HG02970 (cell line): Measurements from ENCODE around the gene WDR6.

Experiments
- ATAC-seq: cut with Tn5 transposase; IDR thresholded peaks from one replicate; pipeline ENCODE4 v1.9.1; 2021; ENCODE audit warnings: mild to moderate bottlenecking, moderate library complexity, moderate number of reproducible peaks; ENCODE audit not compliant: unreplicated experiment, low FRiP score

The WDR6 gene, protein sequence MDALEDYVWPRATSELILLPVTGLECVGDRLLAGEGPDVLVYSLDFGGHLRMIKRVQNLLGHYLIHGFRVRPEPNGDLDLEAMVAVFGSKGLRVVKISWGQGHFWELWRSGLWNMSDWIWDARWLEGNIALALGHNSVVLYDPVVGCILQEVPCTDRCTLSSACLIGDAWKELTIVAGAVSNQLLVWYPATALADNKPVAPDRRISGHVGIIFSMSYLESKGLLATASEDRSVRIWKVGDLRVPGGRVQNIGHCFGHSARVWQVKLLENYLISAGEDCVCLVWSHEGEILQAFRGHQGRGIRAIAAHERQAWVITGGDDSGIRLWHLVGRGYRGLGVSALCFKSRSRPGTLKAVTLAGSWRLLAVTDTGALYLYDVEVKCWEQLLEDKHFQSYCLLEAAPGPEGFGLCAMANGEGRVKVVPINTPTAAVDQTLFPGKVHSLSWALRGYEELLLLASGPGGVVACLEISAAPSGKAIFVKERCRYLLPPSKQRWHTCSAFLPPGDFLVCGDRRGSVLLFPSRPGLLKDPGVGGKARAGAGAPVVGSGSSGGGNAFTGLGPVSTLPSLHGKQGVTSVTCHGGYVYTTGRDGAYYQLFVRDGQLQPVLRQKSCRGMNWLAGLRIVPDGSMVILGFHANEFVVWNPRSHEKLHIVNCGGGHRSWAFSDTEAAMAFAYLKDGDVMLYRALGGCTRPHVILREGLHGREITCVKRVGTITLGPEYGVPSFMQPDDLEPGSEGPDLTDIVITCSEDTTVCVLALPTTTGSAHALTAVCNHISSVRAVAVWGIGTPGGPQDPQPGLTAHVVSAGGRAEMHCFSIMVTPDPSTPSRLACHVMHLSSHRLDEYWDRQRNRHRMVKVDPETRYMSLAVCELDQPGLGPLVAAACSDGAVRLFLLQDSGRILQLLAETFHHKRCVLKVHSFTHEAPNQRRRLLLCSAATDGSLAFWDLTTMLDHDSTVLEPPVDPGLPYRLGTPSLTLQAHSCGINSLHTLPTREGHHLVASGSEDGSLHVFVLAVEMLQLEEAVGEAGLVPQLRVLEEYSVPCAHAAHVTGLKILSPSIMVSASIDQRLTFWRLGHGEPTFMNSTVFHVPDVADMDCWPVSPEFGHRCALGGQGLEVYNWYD

DNA sequence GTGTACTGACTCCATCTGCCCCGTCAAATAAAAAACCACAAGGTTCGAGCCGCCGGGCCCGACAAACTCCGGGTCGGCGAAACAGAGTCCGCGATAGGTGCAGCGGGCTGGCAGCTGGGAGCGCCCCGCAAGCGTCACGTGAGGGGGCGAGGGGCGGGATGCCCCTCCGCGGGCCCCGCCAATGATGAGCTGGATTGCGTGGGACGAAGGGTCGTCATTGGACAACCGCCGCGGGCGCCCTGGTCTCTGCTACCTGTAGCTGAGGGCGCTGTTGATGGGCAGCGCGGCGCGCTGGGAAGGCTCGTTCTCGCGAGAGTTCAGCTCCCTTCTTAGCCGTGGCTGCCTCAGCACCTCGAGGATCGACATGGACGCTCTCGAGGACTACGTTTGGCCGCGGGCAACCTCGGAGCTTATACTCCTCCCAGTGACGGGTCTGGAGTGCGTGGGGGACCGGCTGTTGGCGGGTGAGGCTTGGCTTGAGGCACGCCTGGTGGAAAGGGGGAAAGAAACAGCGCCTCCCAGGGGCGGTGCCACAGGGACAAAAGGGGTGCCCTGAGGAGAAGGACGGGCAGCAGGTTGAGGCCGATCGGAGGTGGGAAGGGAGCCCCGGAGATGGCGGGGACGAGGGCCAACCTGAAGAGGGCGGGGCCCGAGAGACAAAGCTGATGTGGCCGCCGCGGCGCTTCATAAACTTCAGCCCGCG lies at the start of gene WDR6:
Gene WDR6, plus strand, starts transcription at position 324 of the 703 bp plus-strand sequence. Its CDS starts 41 bp downstream, at position 365.
- ATAC-seq, result peak; percentile 90

DNA sequence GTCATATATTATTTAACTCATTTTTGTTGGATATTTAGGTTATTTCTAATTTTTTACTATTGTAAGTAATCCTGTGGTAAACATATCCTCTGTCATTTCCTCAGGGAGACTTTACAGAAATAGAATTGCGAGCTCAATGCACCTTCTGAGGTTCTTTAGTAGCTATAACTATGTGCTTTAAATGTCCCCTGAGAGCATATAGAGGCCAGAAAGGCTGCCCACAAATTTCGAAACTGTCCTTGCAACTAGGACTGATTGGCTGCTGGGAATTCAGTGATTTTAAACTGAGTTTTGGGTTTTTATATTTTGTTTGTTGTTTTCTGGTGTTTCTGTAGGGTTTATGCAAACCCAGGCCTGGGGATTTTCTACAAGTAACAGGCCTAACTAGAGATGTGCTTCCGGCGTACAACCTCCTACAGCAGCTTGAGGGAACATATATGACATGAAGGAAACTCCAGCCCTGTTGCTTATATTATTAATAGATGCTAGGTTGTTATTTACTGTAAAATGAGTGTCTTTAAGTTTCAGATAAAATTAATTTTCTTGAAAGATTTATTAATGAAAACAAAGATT lies 46.3 kb upstream of the WDR6 start:
- ATAC-seq, result no peak

DNA sequence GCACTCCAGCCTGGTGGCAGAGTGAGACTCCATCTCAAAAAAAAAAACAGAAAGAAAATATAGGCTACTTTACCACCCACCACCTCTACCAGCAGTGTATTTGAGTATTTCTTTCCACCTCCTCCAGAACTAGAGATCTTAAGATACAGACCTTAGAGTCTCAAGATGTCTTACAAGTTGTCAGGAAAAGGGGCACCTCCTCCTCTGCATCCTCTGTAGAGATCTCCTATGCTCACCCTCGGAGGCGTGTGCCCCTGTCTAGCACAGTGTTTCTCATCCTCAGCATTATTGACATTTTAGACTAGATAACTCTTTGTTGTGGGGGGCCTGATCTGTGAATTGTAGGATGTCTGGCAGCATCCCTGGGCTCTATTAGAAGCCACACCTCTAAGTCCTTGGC lies 44.9 kb upstream of the WDR6 start:
- ATAC-seq, result no peak

DNA sequence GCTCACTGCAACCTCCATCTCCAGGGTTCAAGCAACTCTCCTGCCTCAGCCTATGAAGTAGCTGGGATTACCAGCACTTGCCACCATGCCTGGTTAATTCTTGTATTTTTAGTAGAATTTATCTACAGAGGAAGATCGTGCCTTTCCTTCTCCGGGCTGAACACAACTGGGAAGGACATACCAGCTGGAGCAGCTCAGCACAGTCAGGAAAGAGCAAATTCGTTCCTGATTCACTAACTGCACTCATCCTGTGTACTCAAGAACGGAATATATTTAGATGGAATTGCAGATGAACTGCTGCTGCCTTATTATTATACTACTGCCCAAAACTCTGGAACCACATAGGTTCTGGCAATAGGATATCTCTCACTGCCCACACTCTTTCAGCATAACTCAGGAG lies 44.3 kb upstream of the WDR6 start:
- ATAC-seq, result no peak

DNA sequence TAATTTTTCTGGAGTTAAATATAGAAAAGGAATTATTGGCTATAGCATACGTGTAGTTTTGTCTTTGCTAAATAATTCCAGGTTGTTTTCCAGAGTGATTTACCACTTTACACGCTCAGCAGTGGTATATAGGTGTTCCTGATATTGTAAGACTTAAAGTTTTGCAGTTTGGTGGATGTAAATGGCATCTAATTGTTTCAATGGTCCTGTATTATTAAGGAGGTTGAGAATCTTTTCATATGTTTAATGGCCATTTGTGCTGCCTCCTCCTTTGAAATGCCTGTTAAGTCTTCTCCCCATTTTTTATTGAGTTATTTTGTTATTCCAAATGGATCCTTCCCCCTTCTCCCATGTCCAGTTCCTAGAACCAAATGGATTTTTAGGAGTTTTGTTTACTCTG lies 43.6 kb upstream of the WDR6 start:
- ATAC-seq, result no peak

DNA sequence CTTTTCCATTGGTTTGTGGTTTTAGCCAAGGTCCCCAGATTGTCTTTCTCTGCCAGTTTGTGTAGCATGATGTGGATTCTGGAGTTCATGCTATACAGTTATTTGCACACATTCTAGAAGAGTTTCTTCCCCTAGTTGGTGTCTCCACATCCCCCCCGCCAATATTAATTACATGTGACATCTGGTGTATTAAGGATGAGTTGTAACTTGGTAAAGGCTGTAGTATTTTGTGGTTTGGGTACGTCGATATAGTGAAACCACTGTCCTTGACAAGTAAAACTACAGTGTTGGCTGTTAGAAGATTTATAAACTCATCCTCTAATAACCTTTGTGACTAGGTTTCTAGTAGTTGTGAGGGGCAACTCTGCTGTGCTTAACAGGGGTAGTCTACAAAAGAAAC lies 40.8 kb upstream of the WDR6 start:
- ATAC-seq, result no peak

DNA sequence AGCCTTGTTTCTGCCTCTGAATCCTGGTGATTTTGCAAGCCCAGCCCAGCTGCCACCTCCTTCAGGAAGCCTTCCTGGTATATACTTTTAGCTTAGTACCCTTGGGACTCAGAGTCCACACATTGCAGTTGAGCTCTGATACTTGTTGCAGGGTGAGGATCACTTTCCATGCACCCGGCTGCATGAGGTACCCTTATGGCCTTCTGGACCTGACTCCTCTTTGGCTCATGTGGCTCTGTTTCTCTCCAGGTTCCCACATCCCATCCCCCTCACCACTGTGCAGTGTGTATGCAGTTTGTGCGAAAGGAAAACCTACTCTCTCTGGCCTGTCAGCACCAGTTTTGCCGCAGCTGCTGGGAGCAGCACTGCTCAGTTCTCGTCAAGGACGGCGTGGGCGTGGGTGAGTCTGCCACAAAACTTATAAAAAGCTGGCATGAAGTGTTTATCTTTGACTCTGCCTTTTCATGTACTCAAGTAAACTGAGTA lies 40.3 kb upstream of the WDR6 start:
- no peak for ATAC-seq

DNA sequence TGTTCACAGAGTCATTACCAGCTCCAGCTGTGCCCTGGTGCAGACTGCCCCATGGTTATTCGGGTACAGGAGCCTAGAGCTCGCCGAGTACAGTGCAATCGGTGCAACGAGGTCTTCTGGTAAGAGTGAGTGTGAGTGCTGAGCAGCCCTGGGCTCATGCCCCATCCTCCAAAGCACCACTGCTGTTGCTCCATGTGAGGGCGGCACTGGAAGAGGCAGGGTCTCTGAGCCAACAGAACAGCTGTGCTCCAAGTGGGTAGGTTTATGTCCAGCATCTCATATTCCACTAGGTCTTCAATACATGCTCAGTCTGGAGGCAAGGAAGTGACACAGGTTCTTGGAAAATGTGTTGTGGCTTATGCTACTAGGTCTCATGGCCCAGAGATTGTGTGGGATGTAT lies 36.6 kb upstream of the WDR6 start:
- ATAC-seq, result no peak

DNA sequence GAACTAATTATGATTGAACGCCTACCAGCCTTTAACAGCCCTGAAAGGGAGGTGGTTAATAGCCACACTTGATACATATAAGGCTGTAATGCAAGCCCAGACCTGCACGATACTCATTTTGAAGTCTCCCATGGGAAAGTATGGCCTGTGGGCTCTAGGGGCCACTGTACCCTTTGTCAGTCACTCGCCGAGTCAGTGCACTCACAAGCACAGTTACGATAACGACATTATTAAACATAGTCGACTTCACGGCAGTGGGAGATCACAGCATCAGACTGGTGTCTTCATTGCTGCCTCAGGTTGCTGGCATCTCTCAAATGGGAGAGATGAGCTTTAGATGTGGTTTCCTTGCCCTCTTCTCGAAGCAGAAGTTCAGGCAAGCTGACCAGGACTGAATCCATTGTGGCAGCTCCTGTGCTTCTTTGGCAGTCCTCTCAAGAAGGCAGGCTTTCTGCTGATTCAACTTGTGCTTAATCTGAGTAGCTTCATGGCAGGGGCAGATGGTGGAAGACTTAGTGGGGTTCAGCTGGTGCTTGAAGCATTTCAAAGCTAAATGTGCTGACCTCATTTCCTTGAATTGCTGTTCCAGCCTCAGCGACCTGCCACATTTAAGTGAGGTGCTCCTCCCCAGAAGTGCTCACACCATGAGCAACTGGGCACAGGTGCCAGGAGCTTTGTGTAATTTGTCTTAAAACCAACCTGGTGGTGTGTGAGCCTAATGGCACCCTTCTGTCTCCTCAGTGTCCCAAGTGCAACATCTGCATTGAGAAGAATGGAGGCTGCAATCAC lies 32.9 kb upstream of the WDR6 start:
- no peak for ATAC-seq

DNA sequence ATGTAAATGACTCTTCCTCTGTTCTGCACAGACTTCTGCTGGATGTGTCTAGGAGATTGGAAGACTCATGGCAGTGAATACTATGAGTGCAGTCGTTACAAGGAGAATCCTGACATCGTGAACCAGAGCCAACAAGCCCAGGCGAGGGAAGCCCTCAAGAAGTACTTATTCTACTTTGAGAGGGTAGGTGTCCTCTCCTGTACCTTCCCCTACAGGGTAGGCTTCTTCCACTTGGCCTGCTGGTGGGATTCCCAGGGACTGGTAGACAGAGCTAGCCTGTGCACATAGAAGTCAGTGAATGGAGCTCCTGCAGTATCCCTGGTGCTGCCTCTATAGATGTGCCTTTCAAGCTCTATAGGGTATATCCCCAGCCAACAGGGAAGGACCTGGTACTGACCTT lies 27.7 kb upstream of the WDR6 start:
- ATAC-seq, result no peak

DNA sequence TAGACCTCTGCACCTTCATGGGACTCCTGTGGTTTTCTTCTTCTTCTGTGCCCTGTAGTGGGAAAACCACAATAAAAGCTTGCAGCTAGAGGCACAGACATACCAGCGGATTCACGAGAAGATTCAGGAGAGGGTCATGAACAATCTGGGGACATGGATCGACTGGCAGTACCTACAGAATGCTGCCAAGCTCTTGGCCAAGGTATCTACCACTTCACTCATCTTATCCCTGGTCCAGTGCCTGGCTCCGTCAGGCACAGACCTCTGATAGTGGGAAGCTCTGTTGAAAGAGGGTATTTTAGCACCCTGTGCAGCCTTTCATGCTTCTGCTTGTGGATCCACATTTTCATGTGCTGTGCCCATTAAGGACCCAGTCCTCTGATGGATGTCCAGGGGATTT lies 26.9 kb upstream of the WDR6 start:
- no peak for ATAC-seq

DNA sequence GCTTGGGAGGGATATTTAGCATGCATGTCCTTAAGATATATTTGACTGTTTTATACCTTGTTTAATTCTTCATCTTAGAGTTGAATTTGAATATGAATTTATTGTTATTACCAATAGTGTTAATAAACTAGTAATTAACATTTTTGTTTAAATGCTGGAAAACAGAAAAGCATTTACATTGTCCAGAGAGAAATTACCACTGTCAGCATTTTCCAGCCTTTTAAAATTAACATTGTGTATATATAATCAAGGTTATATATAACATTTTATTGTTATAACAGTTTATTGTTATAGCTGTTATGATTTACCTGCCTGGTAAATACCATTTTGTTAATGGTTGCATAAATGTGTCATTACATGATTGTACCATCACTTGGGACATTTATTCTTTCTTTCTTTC lies 25.2 kb upstream of the WDR6 start:
- no peak for ATAC-seq

DNA sequence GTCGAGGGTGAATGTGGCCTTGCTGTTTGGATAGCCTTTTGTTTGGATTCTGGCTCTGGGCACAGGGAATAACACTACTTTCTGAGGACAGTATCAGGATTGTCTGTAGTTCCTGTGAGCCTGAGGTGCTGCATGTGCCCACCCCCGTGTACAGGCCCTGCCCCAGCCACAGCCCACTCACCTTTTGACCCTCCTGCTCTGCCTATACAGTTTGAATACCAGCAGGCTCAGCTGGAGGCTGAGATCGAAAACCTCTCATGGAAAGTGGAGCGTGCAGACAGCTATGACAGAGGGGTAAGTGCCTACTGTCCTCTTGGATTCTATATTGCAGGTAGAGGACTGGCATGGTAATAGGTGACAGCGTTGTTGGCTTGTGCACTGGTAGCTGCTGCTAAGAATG lies 24.5 kb upstream of the WDR6 start:
- no peak for ATAC-seq

DNA sequence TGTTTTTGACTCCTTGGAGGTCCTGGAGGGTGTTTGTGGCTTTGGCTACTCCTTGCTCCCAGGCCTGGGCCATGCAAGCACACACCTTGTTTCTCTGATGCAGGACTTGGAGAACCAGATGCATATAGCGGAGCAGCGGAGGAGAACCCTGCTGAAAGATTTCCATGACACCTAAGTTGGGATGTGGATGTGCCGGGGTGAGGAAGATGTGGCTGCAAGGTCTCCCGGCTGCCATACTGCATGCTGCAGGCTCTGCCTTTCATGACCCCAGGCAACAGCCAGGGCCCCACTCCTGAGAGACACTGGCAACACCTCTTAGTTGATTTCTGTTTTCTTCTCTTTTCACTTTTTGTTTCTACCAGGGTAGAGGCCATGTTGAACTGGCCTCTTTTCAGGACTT lies 24.1 kb upstream of the WDR6 start:
- no peak for ATAC-seq

DNA sequence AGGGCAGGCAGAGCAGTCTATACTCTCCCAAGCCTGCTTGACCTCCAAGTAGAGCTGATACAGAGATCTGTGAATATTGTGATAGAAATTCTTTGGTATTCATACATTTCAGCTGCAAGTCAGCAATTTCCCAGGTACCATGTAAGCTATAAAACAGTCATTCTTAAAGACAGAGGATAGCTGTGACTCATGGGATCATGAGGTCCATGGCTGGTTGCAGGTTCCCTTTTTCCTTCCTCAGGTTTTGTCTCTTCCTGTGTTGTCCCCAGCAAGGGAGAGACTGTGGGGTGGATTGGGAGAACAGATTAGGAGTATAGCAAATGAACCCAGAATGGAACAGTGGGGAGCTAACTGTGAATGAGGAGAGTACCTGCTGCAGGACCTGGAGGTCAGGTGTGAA lies 22.5 kb upstream of the WDR6 start:
- no peak for ATAC-seq

DNA sequence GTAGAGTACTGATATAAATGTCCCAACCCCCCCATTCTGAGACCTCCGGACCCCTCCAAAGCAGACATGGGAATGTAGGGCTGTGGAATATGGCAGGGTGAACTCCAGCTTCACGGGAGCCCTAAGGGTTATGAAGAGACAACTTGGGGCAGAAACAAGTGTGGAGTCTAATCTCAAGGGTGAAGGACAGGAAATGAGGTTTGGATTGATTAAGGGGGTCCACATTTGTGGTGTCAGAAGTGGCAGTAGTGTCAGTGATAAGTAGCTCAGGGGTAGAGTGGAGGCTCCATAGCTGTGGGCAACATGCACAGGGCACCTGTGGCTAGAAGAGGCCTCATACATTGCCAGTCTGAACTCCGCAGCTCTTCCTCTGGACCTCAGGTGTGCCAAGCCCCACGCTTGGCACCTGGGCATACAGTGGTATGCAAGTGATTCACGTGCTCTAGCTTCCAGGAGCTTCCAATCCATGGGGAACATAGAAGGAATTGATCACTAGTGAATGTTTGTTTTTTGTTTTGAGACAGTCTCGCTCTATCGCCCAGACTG lies 21.3 kb upstream of the WDR6 start:
- ATAC-seq, result no peak

DNA sequence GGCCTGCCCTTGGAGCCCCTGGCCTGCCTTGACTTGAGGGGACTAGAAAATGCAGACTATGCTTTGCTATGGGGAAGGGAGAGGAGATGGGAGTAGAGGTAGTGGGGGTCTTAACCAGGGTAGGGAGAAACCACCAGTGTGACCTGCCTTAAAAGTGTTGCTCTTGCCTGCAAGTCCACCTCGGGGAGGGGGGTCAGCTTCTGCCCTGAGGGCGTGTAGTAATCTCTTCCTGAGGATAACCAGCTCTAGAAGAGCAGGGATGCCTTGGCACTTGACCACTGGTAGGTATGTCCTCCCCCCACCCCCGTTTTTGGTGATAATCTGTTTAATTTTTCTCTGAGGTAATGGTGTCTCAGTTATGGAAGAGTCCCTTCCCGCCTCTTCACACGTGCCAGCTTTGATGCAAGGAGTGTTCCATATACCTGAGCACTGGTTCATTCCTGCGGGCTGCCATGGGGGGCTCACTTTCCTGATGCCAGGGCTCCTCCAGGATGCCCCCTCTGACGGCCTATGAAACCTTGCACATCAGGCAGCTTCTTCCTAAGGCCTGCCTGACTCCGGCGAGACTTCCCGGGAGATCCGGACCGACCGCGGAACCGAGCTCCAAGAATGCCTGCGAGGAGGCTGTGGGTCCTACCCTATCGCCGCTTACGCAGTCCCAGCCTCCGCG lies 17.9 kb upstream of the WDR6 start:
- no peak for ATAC-seq

DNA sequence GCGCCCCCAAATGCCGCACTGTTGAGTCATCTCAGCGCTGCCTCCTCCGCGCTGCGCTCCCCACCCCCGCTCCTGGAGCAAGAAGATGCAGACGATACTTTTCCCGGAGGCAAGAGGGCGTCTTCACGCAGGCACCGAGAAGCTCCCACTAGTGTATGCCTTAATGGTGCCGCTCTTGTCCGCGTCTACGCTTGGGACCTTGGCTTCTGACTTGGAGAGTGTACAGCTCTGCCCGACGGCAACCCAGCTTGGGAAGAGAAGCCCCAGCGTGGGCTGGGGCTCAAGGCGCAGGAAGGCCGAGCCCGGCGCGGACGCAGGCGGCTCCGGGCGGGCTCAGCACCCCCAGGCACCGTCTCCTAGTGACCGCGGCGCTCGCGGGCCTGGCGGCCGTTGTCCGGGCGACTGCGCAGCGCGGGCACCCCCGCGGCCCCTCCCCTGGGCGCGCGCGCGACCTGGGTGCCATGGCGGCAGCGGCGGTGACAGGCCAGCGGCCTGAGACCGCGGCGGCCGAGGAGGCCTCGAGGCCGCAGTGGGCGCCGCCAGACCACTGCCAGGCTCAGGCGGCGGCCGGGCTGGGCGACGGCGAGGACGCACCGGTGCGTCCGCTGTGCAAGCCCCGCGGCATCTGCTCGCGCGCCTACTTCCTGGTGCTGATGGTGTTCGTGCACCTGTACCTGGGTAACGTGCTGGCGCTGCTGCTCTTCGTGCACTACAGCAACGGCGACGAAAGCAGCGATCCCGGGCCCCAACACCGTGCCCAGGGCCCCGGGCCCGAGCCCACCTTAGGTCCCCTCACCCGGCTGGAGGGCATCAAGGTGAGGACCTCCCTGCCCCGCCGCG lies 17.2 kb upstream of the WDR6 start, which contains the start of gene P4HTM:
Gene P4HTM, plus strand, starts transcription at position 446 of the 840 bp plus-strand sequence. Its CDS starts 16 bp downstream, at position 462.
- no peak for ATAC-seq
